ENCODE measurements around the gene L1CAM.

L1CAM gene

GRCh38 chrX:153863251-153863991, 22.6 kb downstream of the L1CAM start:
- DNase-seq = no peak

- DNase-seq = no peak
Observed at GRCh38 chrX:153862369-153863250, 23.4 kb downstream of the L1CAM start.

GRCh38 chrX:153861733-153862310, 24.2 kb downstream of the L1CAM start:
- DNase-seq = no peak

- DNase-seq = no peak
Observed at GRCh38 chrX:153861151-153861550, 24.8 kb downstream of the L1CAM start.

- no peak for DNase-seq
Observed at GRCh38 chrX:153857348-153857903, 28.5 kb downstream of the L1CAM start.

- no peak for DNase-seq
Observed at GRCh38 chrX:153854702-153855101, 31.3 kb downstream of the L1CAM start.

- no peak for DNase-seq
Observed at GRCh38 chrX:153853902-153854267, 32.1 kb downstream of the L1CAM start.

GRCh38 chrX:153853180-153853901, 32.6 kb downstream of the L1CAM start:
- DNase-seq = no peak

- no peak for DNase-seq
Observed at GRCh38 chrX:153851981-153852380, 34.0 kb downstream of the L1CAM start.

GRCh38 chrX:153848325-153848724, 37.6 kb downstream of the L1CAM start:
- no peak for DNase-seq

GRCh38 chrX:153845842-153846241, 40.1 kb downstream of the L1CAM start:
- no peak for DNase-seq

- no peak for DNase-seq
Observed at GRCh38 chrX:153845195-153845594, 40.8 kb downstream of the L1CAM start.

GRCh38 chrX:153844509-153845082, 41.4 kb downstream of the L1CAM start:
- DNase-seq = no peak

GRCh38 chrX:153836921-153837320, 49.1 kb downstream of the L1CAM start:
- no peak for DNase-seq

- no peak for DNase-seq
Observed at GRCh38 chrX:153832728-153833127, 53.2 kb downstream of the L1CAM start.

- no peak for DNase-seq
Observed at GRCh38 chrX:153831429-153832150, 54.4 kb downstream of the L1CAM start.

- no peak for DNase-seq
Observed at GRCh38 chrX:153830640-153831428, 55.1 kb downstream of the L1CAM start.

GRCh38 chrX:153829799-153830639, 56.0 kb downstream of the L1CAM start, which contains the start of gene PDZD4:
Gene PDZD4, minus strand, starts transcription at chrX:153830544. Its CDS starts 246 bp downstream, at chrX:153830298.
- DNase-seq = no peak

- no peak for DNase-seq
Observed at GRCh38 chrX:153829549-153829798, 56.5 kb downstream of the L1CAM start.
